ENCODE results near the gene CACYBP. TPM values are rescaled to one million over a fixed set of nuclear protein-coding genes. Genes with fewer than 3 reads are reported as not detected.

The CACYBP gene
- total RNA-seq, 1 experiment from 2014 or later, result 194 TPM

GRCh38 chr1:174991473-174991872 lies 8.3 kb upstream of the CACYBP start (continued):
- TF ChIP-seq REST (IDR thresholded peaks at IDR 0.05; ENCODE audit: low read depth) (no peak), EZH2phosphoT487 (IDR thresholded peaks at IDR 0.05; ENCODE audit: borderline replicate concordance) (no peak), SIN3A (IDR thresholded peaks at IDR 0.05; ENCODE audit: low read depth) (no peak), ELF1 (IDR thresholded peaks at IDR 0.05; ENCODE audit: borderline replicate concordance, low read depth) (no peak), SP1 (IDR thresholded peaks at IDR 0.05; ENCODE audit: low read depth) (no peak), TCF7L2 (IDR thresholded peaks at IDR 0.05; ENCODE audit: borderline replicate concordance, extremely low read depth, insufficient read depth, insufficient read length) (no peak), EZH2 (IDR thresholded peaks at IDR 0.05) (no peak), MAX (IDR thresholded peaks at IDR 0.05) (no peak), FOSL1 (IDR thresholded peaks at IDR 0.05; ENCODE audit: low read depth) (no peak)

DNA sequence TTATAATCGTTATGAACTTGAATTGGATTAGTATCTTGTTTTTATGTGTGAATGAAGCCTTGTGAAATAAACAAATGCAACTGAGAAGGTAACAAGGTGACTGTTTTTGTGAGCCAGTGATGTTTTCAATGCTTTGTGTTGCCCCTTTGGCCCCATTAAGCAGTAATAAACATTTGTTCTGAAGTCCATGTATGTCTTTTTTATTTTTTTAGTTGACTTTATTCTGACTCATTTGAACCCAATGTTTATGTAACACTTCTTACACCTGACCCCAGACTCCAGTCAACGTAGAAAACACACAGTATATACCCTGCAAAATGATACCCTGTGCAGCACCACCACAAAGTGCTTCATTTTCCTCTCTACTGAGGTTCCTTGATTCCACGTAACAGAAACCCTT lies 4.6 kb upstream of the CACYBP start:
- Histone ChIP-seq H3K9me2 (ENCODE audit: insufficient read depth) (no peaks in the 10 kb centered on the region), H3K9ac (ENCODE audit: low read length) (no peak overlapping the region), H3K27me3 (ENCODE audit: insufficient read depth, low read length) (no peaks in the 10 kb centered on the region), H3K79me2 (ENCODE audit: insufficient read depth, low read length) (peaks cover 11% of the 10 kb centered on the region), H3K9me3 (ENCODE audit: control insufficient read depth in 1 of 2, insufficient read depth in 1 of 2, low read depth in 1 of 2, low read length in 2 of 2) (no peaks in the 10 kb centered on the region), H3K4me3 (replicated peaks in 1 of 2; ENCODE audit: low read depth in 1 of 2, low read length in 2 of 2) (no peak overlapping the region), H3K4me2 (ENCODE audit: low read length) (no peak overlapping the region), H3K27ac (ENCODE audit: low read depth, low read length) (no peak overlapping the region), H3K4me1 (ENCODE audit: control insufficient read depth in 1 of 2, insufficient read depth in 2 of 2, low read length in 2 of 2) (peaks cover 4 to 17% of the 10 kb centered on the region in 2 experiments; a peak in 3 of 4 replicates), H4K20me1 (ENCODE audit: insufficient read depth) (no peaks in the 10 kb centered on the region), H2AFZ (ENCODE audit: low read depth, low read length, poor library complexity, severe bottlenecking) (no peak overlapping the region), H3K36me3 (ENCODE audit: control insufficient read depth in 1 of 2, insufficient read depth in 2 of 2, low read length in 2 of 2) (no peaks in the 10 kb centered on the region)
- BruUV-seq (replicated peaks), result no TSS peak
- ChIA-PET RAD21 (ENCODE audit: low non-redundant PET in 1 of 2, low total read pairs in 2 of 2, uncharacterized antibody in 2 of 2, unreplicated experiment in 2 of 2) (no interaction called here), CTCF (interaction anchor here (1.2 to 1.4 kb wide), 2 partner anchors 9 to 12 kb away, joined by 3 to 8 read pairs; no protein-coding TSS in a partner anchor), POLR2A (no interaction called here)
- intact Hi-C loops (cut with micrococcal nuclease), result loop anchor here (5.0 kb wide), 1 partner anchor 733 kb away; no protein-coding TSS in a partner anchor
- DNase-seq (ENCODE audit: low read depth, low spot score), result no peak
- ATAC-seq, result no peak
- TF ChIP-seq, protein P1, sequence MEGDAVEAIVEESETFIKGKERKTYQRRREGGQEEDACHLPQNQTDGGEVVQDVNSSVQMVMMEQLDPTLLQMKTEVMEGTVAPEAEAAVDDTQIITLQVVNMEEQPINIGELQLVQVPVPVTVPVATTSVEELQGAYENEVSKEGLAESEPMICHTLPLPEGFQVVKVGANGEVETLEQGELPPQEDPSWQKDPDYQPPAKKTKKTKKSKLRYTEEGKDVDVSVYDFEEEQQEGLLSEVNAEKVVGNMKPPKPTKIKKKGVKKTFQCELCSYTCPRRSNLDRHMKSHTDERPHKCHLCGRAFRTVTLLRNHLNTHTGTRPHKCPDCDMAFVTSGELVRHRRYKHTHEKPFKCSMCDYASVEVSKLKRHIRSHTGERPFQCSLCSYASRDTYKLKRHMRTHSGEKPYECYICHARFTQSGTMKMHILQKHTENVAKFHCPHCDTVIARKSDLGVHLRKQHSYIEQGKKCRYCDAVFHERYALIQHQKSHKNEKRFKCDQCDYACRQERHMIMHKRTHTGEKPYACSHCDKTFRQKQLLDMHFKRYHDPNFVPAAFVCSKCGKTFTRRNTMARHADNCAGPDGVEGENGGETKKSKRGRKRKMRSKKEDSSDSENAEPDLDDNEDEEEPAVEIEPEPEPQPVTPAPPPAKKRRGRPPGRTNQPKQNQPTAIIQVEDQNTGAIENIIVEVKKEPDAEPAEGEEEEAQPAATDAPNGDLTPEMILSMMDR (IDR thresholded peaks at IDR 0.05 in 2 of 3, conservative IDR thresholded peaks at IDR 0.05 in 1 of 3; ENCODE audit: borderline replicate concordance in 1 of 3, insufficient read depth in 1 of 3, low read depth in 2 of 3, low read length in 2 of 3), result no peak
- TF ChIP-seq RAD21 (IDR thresholded peaks at IDR 0.05; ENCODE audit: low read depth) (no peak), JUND (IDR thresholded peaks at IDR 0.05) (no peak), REST (IDR thresholded peaks at IDR 0.05; ENCODE audit: low read depth) (no peak), MAX (IDR thresholded peaks at IDR 0.05) (no peak), SIN3A (IDR thresholded peaks at IDR 0.05; ENCODE audit: low read depth) (no peak), POLR2A (IDR thresholded peaks at IDR 0.05; ENCODE audit: borderline replicate concordance, extremely low read depth, insufficient read depth, insufficient read length) (no peak), CEBPB (IDR thresholded peaks at IDR 0.05; ENCODE audit: low read depth) (no peak), EGR1 (IDR thresholded peaks at IDR 0.05; ENCODE audit: low read depth) (no peak), SP1 (IDR thresholded peaks at IDR 0.05; ENCODE audit: low read depth) (no peak), EZH2 (IDR thresholded peaks at IDR 0.05) (no peak)
- TF ChIP-seq, protein P2, sequence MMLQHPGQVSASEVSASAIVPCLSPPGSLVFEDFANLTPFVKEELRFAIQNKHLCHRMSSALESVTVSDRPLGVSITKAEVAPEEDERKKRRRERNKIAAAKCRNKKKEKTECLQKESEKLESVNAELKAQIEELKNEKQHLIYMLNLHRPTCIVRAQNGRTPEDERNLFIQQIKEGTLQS (IDR thresholded peaks at IDR 0.05), result no peak
